SK-N-MC (cell line): ENCODE measurements around the gene PYGB.

ENCODE experiments used
- DNase-seq: peaks from one replicate; pipeline ENCODE4 v3.0.0-alpha.2; 2011; ENCODE audit warnings: low read depth, low spot score
- H3K27ac ChIP-seq: fragments of 200-600 bp; sonication (generic); 2 replicates; pipeline ENCODE4 v1.5.1; 2016; ENCODE audit warnings: mixed run types
- H3K36me3 ChIP-seq: fragments of 200-600 bp; sonication (generic); 2 replicates; pipeline ENCODE4 v1.6.1; 2017; ENCODE audit warnings: antibody characterized with exemption, low read length, mixed read lengths; ENCODE audit not compliant: insufficient read depth
- H3K4me3 ChIP-seq: fragments of 200-600 bp; sonication (generic); 2 replicates; pipeline ENCODE4 v1.5.1; 2016
- H3K9ac ChIP-seq: fragments of 200-600 bp; sonication (generic); 2 replicates; pipeline ENCODE4 v1.8.0; 2017; ENCODE audit warnings: mixed run types, mixed read lengths; ENCODE audit not compliant: insufficient read length
- H3K9me3 ChIP-seq: fragments of 200-600 bp; sonication (generic); 2 replicates; pipeline ENCODE4 v1.6.1; 2017; ENCODE audit warnings: low read depth, mild to moderate bottlenecking, antibody characterized with exemption, low read length, moderate library complexity, mixed read lengths
- EZH2 ChIP-seq: fragments of 200-600 bp; sonication (generic); IDR thresholded peaks from one replicate; pipeline ENCODE4 v1.6.1; 2017; ENCODE audit warnings: antibody characterized with exemption
- FOXP2 ChIP-seq: optimal IDR thresholded peaks from 2 replicates; pipeline ENCODE3; 2011; ENCODE audit warnings: mild to moderate bottlenecking, moderate library complexity; ENCODE audit not compliant: insufficient read depth; ENCODE audit errors: extremely low read length, control extremely low read depth
- POLR2AphosphoS5 ChIP-seq: IDR thresholded peaks from 2 replicates; pipeline ENCODE4 v1.6.1; 2012; ENCODE audit warnings: mild to moderate bottlenecking, low read depth, low read length, borderline replicate concordance

PYGB gene

DNA sequence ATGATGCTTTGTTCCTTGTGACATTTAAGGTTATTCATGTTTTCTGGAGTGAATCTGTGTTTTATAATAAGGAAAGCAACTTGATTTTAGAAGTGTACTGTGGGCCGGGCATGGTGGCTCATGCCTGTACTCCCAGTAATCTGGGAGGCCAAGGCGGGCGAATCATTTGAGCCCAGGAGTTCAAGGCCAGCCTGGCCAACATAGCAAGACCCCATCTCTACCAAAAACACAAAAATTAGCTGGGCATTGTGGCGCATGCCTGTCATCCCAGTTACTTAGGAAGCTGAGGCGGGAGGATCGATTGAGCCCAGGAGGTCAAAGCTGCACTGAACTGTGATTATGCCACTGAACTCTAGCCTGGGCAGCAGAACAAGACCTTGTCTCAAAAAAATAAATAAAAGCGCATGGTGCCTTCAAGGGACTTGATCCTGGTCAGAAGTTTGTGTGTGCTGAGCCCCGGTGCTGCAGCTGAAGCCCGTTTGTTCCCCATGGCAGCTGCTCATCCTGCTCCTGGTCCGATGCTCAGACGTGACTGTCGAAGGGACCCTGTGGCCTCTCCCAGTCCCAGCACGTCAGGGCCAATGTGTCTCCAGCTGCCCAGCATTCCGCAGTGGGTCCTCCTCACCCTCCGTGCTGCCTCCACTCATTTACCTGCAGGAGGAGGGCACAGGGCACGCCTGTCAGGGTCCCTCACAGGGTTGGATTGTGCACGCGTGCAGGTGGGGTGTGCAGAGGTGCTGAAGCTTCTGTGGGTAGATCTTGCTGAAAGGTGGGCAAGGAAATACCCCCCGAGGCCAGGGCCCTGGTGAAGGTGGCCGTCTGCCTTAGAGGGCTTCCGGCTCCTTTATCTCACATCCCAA is 34.1 kb upstream of the PYGB start:
- H3K9ac ChIP-seq = no peak overlapping the region
- no peak overlapping the region for H3K27ac ChIP-seq
- no peaks in the 10 kb centered on the region for H3K9me3 ChIP-seq
- no peak for DNase-seq
- TF ChIP-seq FOXP2 (no peak), EZH2 (no peak)
- H3K4me3 ChIP-seq = no peak overlapping the region
- H3K36me3 ChIP-seq = peaks cover 37% of the 10 kb centered on the region; the same call in 1 of the 2 replicates

DNA sequence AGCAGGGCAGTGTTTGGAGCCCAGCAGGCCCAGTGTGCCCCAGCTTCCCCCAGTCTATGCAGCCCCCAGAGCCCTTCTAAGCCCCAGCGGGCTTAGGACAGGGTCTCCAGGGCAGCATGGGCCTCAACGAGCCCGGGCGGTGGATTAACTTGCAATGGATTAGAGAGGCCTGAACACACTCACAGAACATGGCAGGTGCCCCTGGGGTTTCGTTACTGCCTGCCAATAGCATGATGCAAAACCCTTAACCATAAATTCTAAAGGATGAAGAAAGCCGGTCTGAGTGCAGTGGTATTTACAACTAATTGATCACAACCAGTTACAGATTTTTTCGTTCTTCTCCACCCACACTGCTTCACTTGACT is 33.5 kb upstream of the PYGB start:
- Histone ChIP-seq H3K4me3 (no peak overlapping the region), H3K9me3 (no peaks in the 10 kb centered on the region), H3K27ac (no peak overlapping the region), H3K9ac (no peak overlapping the region), H3K36me3 (peaks cover 37% of the 10 kb centered on the region; the same call in 1 of the 2 replicates)
- DNase-seq = no peak
- no peak for TF ChIP-seq FOXP2
- no peak for TF ChIP-seq EZH2
- no peak for TF ChIP-seq POLR2AphosphoS5

DNA sequence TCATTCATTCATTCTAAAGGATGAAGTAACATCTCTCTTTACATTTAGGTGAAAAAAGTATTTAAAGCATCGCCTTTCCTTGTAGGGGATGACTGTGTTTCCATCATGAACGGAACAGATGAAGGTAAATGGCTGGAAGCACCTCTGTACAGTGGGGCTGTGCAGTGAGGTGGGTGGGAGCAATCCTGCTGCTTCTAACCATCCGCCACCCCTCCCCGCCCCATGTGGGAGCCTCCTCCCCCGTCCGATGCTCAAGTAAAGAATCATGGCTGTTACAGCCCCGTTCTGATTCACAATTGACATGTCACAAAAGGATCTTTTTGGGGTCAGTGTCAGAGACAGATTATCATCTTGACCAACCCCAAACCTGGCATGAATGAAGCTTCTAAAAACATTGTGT is 33.1 kb upstream of the PYGB start:
- Histone ChIP-seq H3K27ac (no peak overlapping the region), H3K9ac (no peak overlapping the region), H3K36me3 (peaks cover 37% of the 10 kb centered on the region; the same call in 1 of the 2 replicates), H3K4me3 (no peak overlapping the region), H3K9me3 (no peaks in the 10 kb centered on the region)
- no peak for DNase-seq
- TF ChIP-seq EZH2 (no peak), POLR2AphosphoS5 (no peak), FOXP2 (no peak)

DNA sequence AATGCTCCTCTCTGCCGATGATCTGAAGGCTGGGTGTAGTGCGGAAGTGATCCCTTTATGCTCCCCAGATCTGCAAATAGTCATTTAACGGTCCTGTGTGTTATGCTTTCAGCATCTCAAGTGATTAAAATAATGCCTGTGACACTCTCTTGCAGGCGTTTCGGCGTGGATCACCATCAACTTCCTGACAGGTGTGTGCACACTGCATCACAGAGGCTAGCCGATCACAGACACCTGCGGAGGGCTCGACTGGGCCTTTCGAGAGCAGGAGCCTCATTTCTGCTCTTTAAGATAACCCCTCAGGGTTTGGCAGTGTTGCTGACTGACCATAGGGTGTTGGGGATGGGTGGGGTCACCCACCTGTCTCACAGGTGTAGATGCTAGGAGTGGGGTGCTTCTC is 32.4 kb upstream of the PYGB start:
- Histone ChIP-seq H3K9me3 (no peaks in the 10 kb centered on the region), H3K9ac (no peak overlapping the region), H3K27ac (no peak overlapping the region), H3K36me3 (peaks cover 37% of the 10 kb centered on the region; the same call in 1 of the 2 replicates), H3K4me3 (no peak overlapping the region)
- no peak for DNase-seq
- TF ChIP-seq EZH2 = no peak
- no peak for TF ChIP-seq POLR2AphosphoS5
- TF ChIP-seq FOXP2 = no peak

DNA sequence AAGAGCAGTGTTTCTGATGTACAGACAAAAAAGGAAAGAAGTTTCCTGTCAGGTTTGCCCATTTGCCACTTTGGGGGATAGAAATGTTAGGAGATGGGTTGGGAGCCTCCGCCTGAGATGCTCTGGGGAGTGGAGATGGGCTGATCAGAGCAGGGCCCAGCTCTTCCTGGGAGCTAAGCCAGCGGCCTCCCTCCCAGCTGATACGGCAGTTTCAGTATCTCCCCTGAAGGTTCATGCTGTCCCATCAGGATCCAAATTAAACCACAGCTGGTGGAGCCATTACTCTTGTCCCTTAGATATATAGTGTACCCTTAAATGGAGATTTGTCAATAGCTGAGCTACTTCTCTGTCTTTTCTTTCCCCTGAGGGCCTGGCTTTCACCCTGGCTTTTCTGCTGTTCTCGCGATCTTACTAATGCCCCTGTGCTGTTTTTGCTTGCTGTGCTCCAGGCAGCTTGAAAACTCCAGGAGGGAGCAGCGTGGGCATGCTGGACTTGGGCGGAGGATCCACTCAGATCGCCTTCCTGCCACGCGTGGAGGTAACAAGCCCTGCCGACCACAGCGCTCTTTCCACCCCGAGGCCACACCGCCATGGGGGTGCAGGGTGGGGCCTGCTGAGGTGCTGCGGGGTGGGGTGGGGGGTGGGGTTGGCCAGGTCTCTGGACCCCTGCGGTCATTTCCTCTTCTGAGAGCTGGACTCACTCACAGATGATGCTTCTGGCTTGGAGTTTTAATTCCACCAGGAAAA is 31.5 kb upstream of the PYGB start:
- H3K36me3 ChIP-seq = peaks cover 33% of the 10 kb centered on the region; the same call in 1 of the 2 replicates
- no peaks in the 10 kb centered on the region for H3K9me3 ChIP-seq
- no peak for TF ChIP-seq POLR2AphosphoS5
- TF ChIP-seq FOXP2 = no peak
- TF ChIP-seq EZH2 = no peak
- H3K4me3 ChIP-seq = no peak overlapping the region
- DNase-seq = no peak
- no peak overlapping the region for H3K9ac ChIP-seq
- no peak overlapping the region for H3K27ac ChIP-seq

DNA sequence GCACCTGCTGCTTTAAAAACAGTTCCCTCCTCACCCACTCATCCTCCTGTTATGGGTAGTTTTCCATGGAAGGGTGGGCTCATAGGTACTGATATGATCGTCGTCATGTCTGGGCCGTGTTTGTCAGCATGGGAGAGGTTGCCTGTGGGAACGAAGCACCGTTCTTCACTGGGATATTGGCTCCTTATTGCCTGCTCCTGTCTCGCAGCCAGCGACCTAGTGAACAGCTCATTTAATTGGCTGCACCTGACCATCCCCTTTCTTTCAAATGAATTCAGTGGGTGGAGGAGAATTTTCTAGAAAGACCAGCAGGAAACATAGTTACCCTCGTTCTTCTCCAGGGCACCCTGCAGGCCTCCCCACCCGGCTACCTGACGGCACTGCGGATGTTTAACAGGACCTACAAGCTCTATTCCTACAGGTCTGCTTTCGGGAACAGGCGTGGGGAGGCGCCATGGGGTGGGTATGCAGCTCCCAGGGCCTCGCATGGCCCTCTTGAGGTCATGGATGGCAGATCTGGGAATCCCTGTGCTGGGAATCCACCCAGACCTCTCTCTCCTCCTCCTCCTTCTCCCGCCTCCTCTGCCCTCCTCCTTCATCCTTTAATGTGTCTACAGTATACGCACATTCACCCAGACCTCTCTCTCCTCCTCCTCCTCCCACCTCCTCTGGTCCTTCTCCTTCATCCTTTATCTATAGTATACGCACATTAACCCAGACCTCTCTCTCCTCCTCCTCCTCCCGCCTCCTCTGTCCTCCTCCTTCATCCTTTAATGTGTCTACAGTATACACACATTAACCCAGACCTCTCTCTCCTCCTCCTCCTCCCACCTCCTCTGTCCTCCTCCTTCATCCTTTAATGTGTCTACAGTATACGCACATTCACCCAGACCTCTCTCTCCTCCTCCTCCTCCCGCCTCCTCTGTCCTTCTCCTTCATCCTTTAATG is 30.4 kb upstream of the PYGB start:
- no peak for TF ChIP-seq POLR2AphosphoS5
- TF ChIP-seq EZH2 = no peak
- no peak for TF ChIP-seq FOXP2
- Histone ChIP-seq H3K36me3 (peaks cover 25% of the 10 kb centered on the region; the same call in 1 of the 2 replicates), H3K9ac (no peak overlapping the region), H3K4me3 (no peak overlapping the region), H3K27ac (no peak overlapping the region), H3K9me3 (no peaks in the 10 kb centered on the region)
- DNase-seq = no peak

DNA sequence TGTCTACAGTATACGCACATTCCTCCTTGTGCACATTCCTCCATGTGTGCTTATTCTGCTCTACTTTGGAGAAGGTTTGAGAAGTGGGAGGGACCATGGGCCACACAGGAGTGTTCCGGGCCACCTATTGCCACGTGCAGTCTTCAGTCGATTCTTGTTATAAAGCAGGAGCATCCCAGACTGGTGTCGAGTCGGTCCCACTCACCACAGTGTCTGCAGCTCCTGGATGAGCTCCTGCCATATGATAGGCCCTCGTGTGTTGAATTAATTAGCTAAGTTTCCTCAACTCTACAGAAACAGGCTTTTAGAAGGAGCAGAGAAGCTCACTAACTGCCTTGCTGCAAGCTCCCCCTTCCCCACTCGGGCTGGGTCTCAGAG is 29.8 kb upstream of the PYGB start:
- H3K9me3 ChIP-seq = no peaks in the 10 kb centered on the region
- no peak overlapping the region for H3K27ac ChIP-seq
- H3K9ac ChIP-seq = no peak overlapping the region
- DNase-seq = no peak
- peaks cover 24% of the 10 kb centered on the region; the same call in 1 of the 2 replicates for H3K36me3 ChIP-seq
- TF ChIP-seq POLR2AphosphoS5 (no peak), FOXP2 (no peak), EZH2 (no peak)
- H3K4me3 ChIP-seq = no peak overlapping the region

DNA sequence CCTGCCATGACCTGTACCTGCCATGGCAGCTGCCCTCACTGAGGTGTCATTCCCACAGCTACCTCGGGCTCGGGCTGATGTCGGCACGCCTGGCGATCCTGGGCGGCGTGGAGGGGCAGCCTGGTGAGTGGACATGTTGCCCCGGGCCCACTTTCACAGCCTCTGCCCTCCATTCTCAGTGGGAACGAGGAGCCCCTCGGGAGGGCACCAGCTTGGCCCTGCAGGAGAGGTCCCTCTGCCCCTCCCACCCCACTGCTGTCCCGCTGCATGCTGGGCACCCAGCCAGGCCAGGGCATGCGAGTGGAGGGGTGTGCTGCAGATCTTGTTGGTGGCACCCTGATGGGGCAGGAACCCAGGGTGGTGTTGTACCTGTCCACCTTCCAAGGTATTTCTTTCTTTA is 29.4 kb upstream of the PYGB start:
- Histone ChIP-seq H3K36me3 (peaks cover 20% of the 10 kb centered on the region; the same call in 1 of the 2 replicates), H3K9ac (no peak overlapping the region), H3K9me3 (no peaks in the 10 kb centered on the region), H3K27ac (no peak overlapping the region), H3K4me3 (no peak overlapping the region)
- no peak for DNase-seq
- TF ChIP-seq FOXP2 = no peak
